PC-9 (cell line): Measurements from ENCODE around the gene WIPF1.

Experiments
- EZH2 ChIP-seq: fragments of 200-600 bp; sonication (generic); IDR thresholded peaks from 2 replicates; pipeline ENCODE4 v1.8.0; 2017; ENCODE audit warnings: antibody characterized with exemption, low read depth
- TF ChIP-seq, protein P1 (sequence below): fragments of 200-600 bp; sonication (generic); conservative IDR thresholded peaks from 2 replicates; pipeline ENCODE4 v1.6.1; 2017; ENCODE audit warnings: mixed run types, antibody characterized with exemption, mild to moderate bottlenecking, moderate library complexity

- TF ChIP-seq, protein P1, sequence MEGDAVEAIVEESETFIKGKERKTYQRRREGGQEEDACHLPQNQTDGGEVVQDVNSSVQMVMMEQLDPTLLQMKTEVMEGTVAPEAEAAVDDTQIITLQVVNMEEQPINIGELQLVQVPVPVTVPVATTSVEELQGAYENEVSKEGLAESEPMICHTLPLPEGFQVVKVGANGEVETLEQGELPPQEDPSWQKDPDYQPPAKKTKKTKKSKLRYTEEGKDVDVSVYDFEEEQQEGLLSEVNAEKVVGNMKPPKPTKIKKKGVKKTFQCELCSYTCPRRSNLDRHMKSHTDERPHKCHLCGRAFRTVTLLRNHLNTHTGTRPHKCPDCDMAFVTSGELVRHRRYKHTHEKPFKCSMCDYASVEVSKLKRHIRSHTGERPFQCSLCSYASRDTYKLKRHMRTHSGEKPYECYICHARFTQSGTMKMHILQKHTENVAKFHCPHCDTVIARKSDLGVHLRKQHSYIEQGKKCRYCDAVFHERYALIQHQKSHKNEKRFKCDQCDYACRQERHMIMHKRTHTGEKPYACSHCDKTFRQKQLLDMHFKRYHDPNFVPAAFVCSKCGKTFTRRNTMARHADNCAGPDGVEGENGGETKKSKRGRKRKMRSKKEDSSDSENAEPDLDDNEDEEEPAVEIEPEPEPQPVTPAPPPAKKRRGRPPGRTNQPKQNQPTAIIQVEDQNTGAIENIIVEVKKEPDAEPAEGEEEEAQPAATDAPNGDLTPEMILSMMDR: no peak
- no peak for TF ChIP-seq EZH2
Measured at GRCh38 chr2:174630107-174630506, 32.5 kb upstream of the WIPF1 start.
